HCT116 (cell line): ENCODE measurements around the gene RBM15B. TPM values are rescaled to one million over a fixed set of nuclear protein-coding genes. Genes with fewer than 3 reads are reported as not detected.

Source experiments
- ATAC-seq: fragments of 200-7000 bp; cut with Tn5 transposase; 2 replicates; pipeline ENCODE4 v1.9.1; 2020; ENCODE audit warnings: mild to moderate bottlenecking, moderate library complexity
- BruUV-seq: library from RNA; stranded (reverse); fragments of 400-500 nt; replicated peaks from 2 replicates; lab custom pipeline; 2021; lab: Mats Ljungman, UMichigan
- CTCF ChIA-PET: fragments of 300-600 bp; sonication (Branson Sonifier 250); formaldehyde crosslinking; loops from one replicate; lab custom pipeline; 2021; ENCODE audit warnings: antibody characterized with exemption; lab: Charles Lee
- POLR2A ChIA-PET: fragments of 300-600, 350-600 bp; sonication (Branson Sonifier 250); formaldehyde crosslinking; loops from one replicate; lab custom pipeline; 2021; ENCODE audit warnings: antibody characterized with exemption; lab: Charles Lee
- RAD21 ChIA-PET, 2 experiments: fragments of 300-600 bp; sonication (Branson Sonifier 250); formaldehyde crosslinking; loops; one replicate each; lab custom pipeline; 2023; ENCODE audit warnings: low total read pairs in 2 of 2; ENCODE audit not compliant: uncharacterized antibody in 2 of 2, unreplicated experiment in 2 of 2, low non-redundant PET in 1 of 2; lab: Charles Lee
- DNase-seq: peaks from one replicate; pipeline ENCODE4 v3.0.0-alpha.2; 2010; ENCODE audit warnings: low read depth, low spot score
- H2AFZ ChIP-seq: fragments of 200-600 bp; shearing (Covaris generic), sonication (generic); 2 replicates; pipeline ENCODE4 v1.6.1; 2017; ENCODE audit warnings: low read depth, mixed run types, mixed read lengths, antibody characterized with exemption, low read length; ENCODE audit not compliant: poor library complexity, severe bottlenecking
- H3K27ac ChIP-seq: 2 replicates; pipeline ENCODE4 v1.5.1; 2012; ENCODE audit warnings: low read depth, low read length
- H3K27me3 ChIP-seq: fragments of 200-600 bp; sonication (generic); 2 replicates; pipeline ENCODE4 v1.6.1; 2016; ENCODE audit warnings: mixed run types, low read length, mixed read lengths; ENCODE audit not compliant: insufficient read depth
- H3K36me3 ChIP-seq, 2 experiments: fragments of 200-500 bp in 1 of 2; fragments of 200-600 bp in 1 of 2; sonication (Bioruptor generic) in 1 of 2; sonication (generic) in 1 of 2; 2 replicates each; pipeline versions ENCODE4 v1.5.1 to v1.6.1; 2014 to 2016; ENCODE audit warnings: low read length in 2 of 2, inconsistent platforms in 1 of 2, mixed read lengths in 1 of 2, mixed run types in 1 of 2; ENCODE audit not compliant: insufficient read depth in 2 of 2, control insufficient read depth in 1 of 2
- H3K4me1 ChIP-seq, 2 experiments: fragments of 200-600 bp in 1 of 2; sonication (generic) in 1 of 2; 2 replicates each; pipeline versions ENCODE4 v1.5.1 to v1.6.1; 2012 to 2017; ENCODE audit warnings: low read length in 2 of 2, inconsistent platforms in 1 of 2, mild to moderate bottlenecking in 1 of 2, mixed read lengths in 1 of 2, mixed run types in 1 of 2, moderate library complexity in 1 of 2; ENCODE audit not compliant: insufficient read depth in 2 of 2, control insufficient read depth in 1 of 2
- H3K4me2 ChIP-seq: fragments of 200-600 bp; sonication (generic); 2 replicates; pipeline ENCODE4 v1.6.1; 2017; ENCODE audit warnings: mixed run types, low read length, mixed read lengths
- H3K4me3 ChIP-seq, 2 experiments: fragments of 200-600 bp in 1 of 2; sonication (generic) in 1 of 2; replicated peaks in 1 of 2; 2 replicates each; pipeline ENCODE4 v1.5.1; 2011 to 2016; ENCODE audit warnings: low read length in 2 of 2, control low read depth in 1 of 2, low read depth in 1 of 2, mild to moderate bottlenecking in 1 of 2, mixed read lengths in 1 of 2, mixed run types in 1 of 2
- H3K79me2 ChIP-seq: fragments of 200-600 bp; sonication (generic); 2 replicates; pipeline ENCODE4 v1.6.1; 2017; ENCODE audit warnings: mild to moderate bottlenecking, mixed run types, low read length, moderate library complexity, mixed read lengths; ENCODE audit not compliant: insufficient read depth
- H3K9ac ChIP-seq: fragments of 200-600 bp; sonication (generic); 2 replicates; pipeline ENCODE4 v1.6.1; 2016; ENCODE audit warnings: low read length, mixed read lengths
- H3K9me2 ChIP-seq: fragments of 200-600 bp; sonication (generic), shearing (Covaris generic); 2 replicates; pipeline ENCODE4 v1.6.1; 2017; ENCODE audit warnings: mixed run types, mild to moderate bottlenecking, moderate library complexity; ENCODE audit not compliant: insufficient read depth
- H3K9me3 ChIP-seq, 2 experiments: fragments of 200-500 bp in 1 of 2; fragments of 200-600 bp in 1 of 2; sonication (Bioruptor generic) in 1 of 2; sonication (generic) in 1 of 2; 2 replicates each; pipeline ENCODE4 v1.6.1; 2014 to 2017; ENCODE audit warnings: low read length in 2 of 2, mixed read lengths in 2 of 2, inconsistent platforms in 1 of 2, low read depth in 1 of 2, mild to moderate bottlenecking in 1 of 2, mixed run types in 1 of 2, moderate library complexity in 1 of 2; ENCODE audit not compliant: control insufficient read depth in 1 of 2, insufficient read depth in 1 of 2
- H4K20me1 ChIP-seq: fragments of 200-600 bp; sonication (generic), shearing (Covaris generic); 2 replicates; pipeline ENCODE4 v1.6.1; 2017; ENCODE audit warnings: mixed run types, mild to moderate bottlenecking, moderate library complexity; ENCODE audit not compliant: insufficient read depth
- ATF3 ChIP-seq: IDR thresholded peaks from 2 replicates; pipeline ENCODE4 v1.6.1; 2012
- CEBPB ChIP-seq: IDR thresholded peaks from 2 replicates; pipeline ENCODE4 v1.6.1; 2012; ENCODE audit warnings: low read depth
- EGR1 ChIP-seq: IDR thresholded peaks from 2 replicates; pipeline ENCODE4 v1.6.1; 2012; ENCODE audit warnings: low read depth
- ELF1 ChIP-seq: IDR thresholded peaks from 2 replicates; pipeline ENCODE4 v1.6.1; 2012; ENCODE audit warnings: low read depth, borderline replicate concordance
- EZH2 ChIP-seq: fragments of 200-600 bp; sonication (generic); IDR thresholded peaks from 2 replicates; pipeline ENCODE4 v1.6.1; 2017; ENCODE audit warnings: antibody characterized with exemption, mixed run types
- EZH2phosphoT487 ChIP-seq: fragments of 200-600 bp; IDR thresholded peaks from 2 replicates; pipeline ENCODE4 v1.6.1; 2018; ENCODE audit warnings: antibody characterized with exemption, borderline replicate concordance
- FOSL1 ChIP-seq: IDR thresholded peaks from 2 replicates; pipeline ENCODE4 v1.6.1; 2012; ENCODE audit warnings: low read depth
- POLR2A ChIP-seq: IDR thresholded peaks from 2 replicates; pipeline ENCODE4 v1.7.0; 2011; ENCODE audit warnings: borderline replicate concordance; ENCODE audit not compliant: insufficient read depth, insufficient read length; ENCODE audit errors: extremely low read depth
- REST ChIP-seq: IDR thresholded peaks from 2 replicates; pipeline ENCODE4 v1.6.1; 2012; ENCODE audit warnings: low read depth
- SRF ChIP-seq: IDR thresholded peaks from 2 replicates; pipeline ENCODE4 v1.6.1; 2012; ENCODE audit warnings: low read depth
- TCF7L2 ChIP-seq: IDR thresholded peaks from 2 replicates; pipeline ENCODE4 v1.7.0; 2011; ENCODE audit warnings: borderline replicate concordance, inconsistent platforms; ENCODE audit not compliant: insufficient read depth, insufficient read length; ENCODE audit errors: extremely low read depth
- YY1 ChIP-seq: IDR thresholded peaks from 2 replicates; pipeline ENCODE4 v1.6.1; 2011; ENCODE audit warnings: low read length, low read depth, moderate library complexity, mild to moderate bottlenecking; ENCODE audit not compliant: insufficient replicate concordance; ENCODE audit errors: extremely low read depth
- ZFX ChIP-seq: fragments of 450-650 bp; IDR thresholded peaks from 2 replicates; pipeline ENCODE4 v1.6.1; 2017
- ZNF274 ChIP-seq: fragments of 200-500 bp; sonication (Bioruptor generic); IDR thresholded peaks from 2 replicates; pipeline ENCODE4 v1.6.1; 2014; ENCODE audit warnings: mild to moderate bottlenecking, low read depth, low read length, inconsistent platforms
- intact Hi-C: fragments of 100-400 bp; cut with micrococcal nuclease; formaldehyde crosslinking; loops from 2 replicates; pipeline ENCODE4 v1.10.0; 2022
- total RNA-seq: library from RNA; stranded (reverse); gene quantifications from one replicate; pipeline ENCODE4 v1.2.1, GENCODE V29; 2021; ENCODE audit not compliant: unreplicated experiment
- TF ChIP-seq, protein P1 (sequence below), 3 experiments: fragments of 200-600 bp in 1 of 3; sonication (generic) in 1 of 3; IDR thresholded peaks in 2 of 3; conservative IDR thresholded peaks in 1 of 3; 2 replicates each; pipeline ENCODE4 v1.5.1; 2012 to 2017; ENCODE audit warnings: low read depth in 2 of 3, low read length in 2 of 3, antibody characterized with exemption in 1 of 3, borderline replicate concordance in 1 of 3, control low read depth in 1 of 3, mild to moderate bottlenecking in 1 of 3, mixed read lengths in 1 of 3, mixed run types in 1 of 3, moderate library complexity in 1 of 3; ENCODE audit not compliant: insufficient read depth in 1 of 3

Gene RBM15B
- total RNA-seq, 1 experiment from 2014 or later, result 24.1 TPM

DNA sequence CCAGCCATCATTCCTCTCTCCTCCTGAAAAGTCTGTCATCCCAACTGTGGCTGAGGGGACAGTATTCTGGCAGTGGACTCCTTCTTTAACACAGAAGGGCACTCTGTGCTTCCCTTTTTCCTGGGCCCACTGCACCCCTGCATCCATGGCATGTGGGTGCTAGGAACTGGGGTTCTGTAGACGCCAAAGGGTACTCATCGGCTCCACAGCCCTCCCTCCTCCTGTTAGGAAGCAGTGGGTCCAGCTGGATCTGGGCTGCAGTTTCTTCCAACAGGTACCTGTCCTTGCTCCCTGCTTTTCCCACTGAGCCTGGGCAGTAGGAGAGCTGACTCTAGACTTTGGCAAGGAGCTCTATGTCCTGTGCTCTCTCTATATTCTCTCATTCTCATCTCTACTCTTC is 12.4 kb upstream of the RBM15B start:
- BruUV-seq, result no TSS peak
- intact Hi-C loops, result no loop called here
- CTCF ChIA-PET, result no interaction called here
- Histone ChIP-seq H4K20me1 (no peaks in the 10 kb centered on the region), H3K27me3 (no peaks in the 10 kb centered on the region), H3K4me3 (no peak overlapping the region), H3K9ac (no peak overlapping the region), H3K9me2 (no peaks in the 10 kb centered on the region), H3K4me2 (no peak overlapping the region), H3K9me3 (no peaks in the 10 kb centered on the region), H3K27ac (no peak overlapping the region), H3K79me2 (peaks cover 4% of the 10 kb centered on the region), H2AFZ (no peak overlapping the region), H3K4me1 (peaks cover 0 to 7% of the 10 kb centered on the region in 2 experiments; a peak in 2 of 4 replicates), H3K36me3 (no peaks in the 10 kb centered on the region)
- no peak for ATAC-seq
- POLR2A ChIA-PET, result no interaction called here
- TF ChIP-seq POLR2A, result no peak
- TF ChIP-seq YY1, result no peak
- TF ChIP-seq ZFX, result no peak
- no peak for TF ChIP-seq ELF1
- no peak for TF ChIP-seq ATF3
- TF ChIP-seq, protein P1, sequence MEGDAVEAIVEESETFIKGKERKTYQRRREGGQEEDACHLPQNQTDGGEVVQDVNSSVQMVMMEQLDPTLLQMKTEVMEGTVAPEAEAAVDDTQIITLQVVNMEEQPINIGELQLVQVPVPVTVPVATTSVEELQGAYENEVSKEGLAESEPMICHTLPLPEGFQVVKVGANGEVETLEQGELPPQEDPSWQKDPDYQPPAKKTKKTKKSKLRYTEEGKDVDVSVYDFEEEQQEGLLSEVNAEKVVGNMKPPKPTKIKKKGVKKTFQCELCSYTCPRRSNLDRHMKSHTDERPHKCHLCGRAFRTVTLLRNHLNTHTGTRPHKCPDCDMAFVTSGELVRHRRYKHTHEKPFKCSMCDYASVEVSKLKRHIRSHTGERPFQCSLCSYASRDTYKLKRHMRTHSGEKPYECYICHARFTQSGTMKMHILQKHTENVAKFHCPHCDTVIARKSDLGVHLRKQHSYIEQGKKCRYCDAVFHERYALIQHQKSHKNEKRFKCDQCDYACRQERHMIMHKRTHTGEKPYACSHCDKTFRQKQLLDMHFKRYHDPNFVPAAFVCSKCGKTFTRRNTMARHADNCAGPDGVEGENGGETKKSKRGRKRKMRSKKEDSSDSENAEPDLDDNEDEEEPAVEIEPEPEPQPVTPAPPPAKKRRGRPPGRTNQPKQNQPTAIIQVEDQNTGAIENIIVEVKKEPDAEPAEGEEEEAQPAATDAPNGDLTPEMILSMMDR (IDR thresholded peaks at IDR 0.05 in 2 of 3, conservative IDR thresholded peaks at IDR 0.05 in 1 of 3; ENCODE audit: borderline replicate concordance in 1 of 3, insufficient read depth in 1 of 3, low read depth in 2 of 3, low read length in 2 of 3), result no peak
- no peak for TF ChIP-seq SRF
- no peak for TF ChIP-seq ZNF274
- no peak for TF ChIP-seq REST
- no peak for TF ChIP-seq EZH2phosphoT487
- no peak for TF ChIP-seq FOSL1
- TF ChIP-seq CEBPB, result no peak
- TF ChIP-seq EGR1, result no peak
- TF ChIP-seq TCF7L2, result no peak
- TF ChIP-seq EZH2, result no peak
- no peak for DNase-seq
- RAD21 ChIA-PET, result no interaction called here
